Transverse colon (tissue), 3 donors: ENCODE measurements around the gene LMTK2.

Experiments used
- EP300 ChIP-seq: sonication (generic); formaldehyde crosslinking; IDR thresholded peaks from one replicate; pipeline ENCODE4 v1.6.1; 2017; ENCODE audit warnings: antibody characterized with exemption, low read depth
- POLR2A ChIP-seq: fragments of 450-650 bp; IDR thresholded peaks from one replicate; pipeline ENCODE4 v1.6.1; 2016; ENCODE audit warnings: antibody characterized with exemption, mild to moderate bottlenecking, moderate library complexity
- TF ChIP-seq, protein P1 (sequence below), 5 experiments: fragments of 200-600 bp in 3 of 5; fragments of 450-650 bp in 2 of 5; sonication (generic) in 3 of 5; IDR thresholded peaks; 1 replicate in 2 of 5; 2 replicates in 3 of 5; pipeline ENCODE4 v1.5.1; 2016 to 2017; ENCODE audit warnings: antibody characterized with exemption in 5 of 5, inconsistent platforms in 3 of 5, mild to moderate bottlenecking in 2 of 5, moderate library complexity in 1 of 5

DNA sequence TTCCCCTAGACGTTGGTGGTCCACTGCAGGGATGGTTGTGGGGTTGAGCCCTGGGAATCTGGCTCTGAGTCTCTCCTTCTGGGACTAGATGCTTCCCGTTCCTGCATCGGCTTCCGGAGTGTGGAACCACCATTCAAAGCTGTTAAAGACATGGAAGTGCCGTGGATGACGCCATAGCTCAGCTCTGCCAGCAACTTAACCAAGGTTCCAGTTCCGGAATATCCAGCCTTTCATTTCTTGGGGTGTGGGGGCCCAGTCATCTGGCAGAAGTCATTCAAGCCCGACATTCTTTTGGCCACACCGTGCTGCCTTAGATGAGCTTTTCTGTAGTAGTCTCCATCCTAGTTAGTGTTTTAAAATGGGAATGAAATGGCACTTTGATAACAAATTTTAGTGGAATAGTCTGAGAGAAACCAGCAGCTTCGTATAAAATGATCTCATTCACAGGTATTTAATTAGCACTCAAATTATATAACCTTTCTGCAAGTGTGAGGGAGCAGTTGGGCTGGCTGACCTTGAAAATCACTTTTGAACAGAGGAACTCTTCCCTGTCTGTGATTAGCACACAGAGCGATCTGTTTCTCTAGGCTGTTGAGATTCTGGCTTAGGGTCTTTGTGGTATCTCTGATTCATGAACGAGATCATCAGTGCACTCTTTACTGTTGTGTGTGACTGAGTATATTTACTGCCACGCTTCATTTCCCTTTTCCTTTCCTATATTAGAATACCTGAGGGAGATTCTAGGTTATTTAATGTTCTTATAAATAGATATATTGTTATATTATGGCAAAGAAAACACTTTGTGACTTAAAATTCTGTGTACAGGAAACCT is 19.9 kb downstream of the LMTK2 start:
- TF ChIP-seq, protein P1, sequence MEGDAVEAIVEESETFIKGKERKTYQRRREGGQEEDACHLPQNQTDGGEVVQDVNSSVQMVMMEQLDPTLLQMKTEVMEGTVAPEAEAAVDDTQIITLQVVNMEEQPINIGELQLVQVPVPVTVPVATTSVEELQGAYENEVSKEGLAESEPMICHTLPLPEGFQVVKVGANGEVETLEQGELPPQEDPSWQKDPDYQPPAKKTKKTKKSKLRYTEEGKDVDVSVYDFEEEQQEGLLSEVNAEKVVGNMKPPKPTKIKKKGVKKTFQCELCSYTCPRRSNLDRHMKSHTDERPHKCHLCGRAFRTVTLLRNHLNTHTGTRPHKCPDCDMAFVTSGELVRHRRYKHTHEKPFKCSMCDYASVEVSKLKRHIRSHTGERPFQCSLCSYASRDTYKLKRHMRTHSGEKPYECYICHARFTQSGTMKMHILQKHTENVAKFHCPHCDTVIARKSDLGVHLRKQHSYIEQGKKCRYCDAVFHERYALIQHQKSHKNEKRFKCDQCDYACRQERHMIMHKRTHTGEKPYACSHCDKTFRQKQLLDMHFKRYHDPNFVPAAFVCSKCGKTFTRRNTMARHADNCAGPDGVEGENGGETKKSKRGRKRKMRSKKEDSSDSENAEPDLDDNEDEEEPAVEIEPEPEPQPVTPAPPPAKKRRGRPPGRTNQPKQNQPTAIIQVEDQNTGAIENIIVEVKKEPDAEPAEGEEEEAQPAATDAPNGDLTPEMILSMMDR (IDR thresholded peaks at IDR 0.05): no peak
- TF ChIP-seq EP300 (no peak), POLR2A (no peak)
